Duodenal mucosa (tissue), 2 donors: ENCODE measurements around the gene DRAM2.

ENCODE experiments used
- H3K27ac ChIP-seq: one replicate; pipeline ENCODE4 v1.7.0; 2013; ENCODE audit warnings: low read depth, low read length
- H3K27me3 ChIP-seq, 2 donors: one replicate each; pipeline ENCODE4 v1.7.0; 2013; ENCODE audit warnings: low read length in 2 of 2, control low read depth in 1 of 2; ENCODE audit not compliant: insufficient read depth in 2 of 2, control insufficient read depth in 1 of 2
- H3K36me3 ChIP-seq, 2 donors: one replicate each; pipeline ENCODE4 v1.7.0; 2013; ENCODE audit warnings: low read length in 2 of 2, control low read depth in 1 of 2; ENCODE audit not compliant: insufficient read depth in 2 of 2, control insufficient read depth in 1 of 2
- H3K4me1 ChIP-seq, 2 donors: one replicate each; pipeline ENCODE4 v1.7.0; 2013; ENCODE audit warnings: low read length in 2 of 2, control low read depth in 1 of 2; ENCODE audit not compliant: insufficient read depth in 2 of 2, control insufficient read depth in 1 of 2
- H3K4me3 ChIP-seq, 2 donors: one replicate each; pipeline ENCODE4 v1.7.0; 2013; ENCODE audit warnings: low read length in 2 of 2, low read depth in 1 of 2
- H3K9ac ChIP-seq, 2 donors: one replicate each; pipeline ENCODE4 v1.7.0; 2013; ENCODE audit warnings: low read length in 2 of 2, low read depth in 1 of 2
- H3K9me3 ChIP-seq, 2 donors: one replicate each; pipeline ENCODE4 v1.7.0; 2013; ENCODE audit warnings: low read length in 2 of 2, control low read depth in 1 of 2; ENCODE audit not compliant: control insufficient read depth in 1 of 2

Gene DRAM2

GRCh38 chr1:111145542-111145941 lies 5.6 kb upstream of the DRAM2 start:
- Histone ChIP-seq H3K4me1 (peaks cover 26 to 42% of the 10 kb centered on the region in 2 donors), H3K4me3 (no peak overlapping the region), H3K9me3 (no peaks in the 10 kb centered on the region), H3K9ac (no peak overlapping the region), H3K36me3 (peaks cover 5 to 15% of the 10 kb centered on the region in 2 donors), H3K27me3 (no peaks in the 10 kb centered on the region), H3K27ac (no peak overlapping the region)

GRCh38 chr1:111142356-111142975 lies 2.6 kb upstream of the DRAM2 start:
- Histone ChIP-seq H3K36me3 (no peaks in the 10 kb centered on the region), H3K9ac (peak overlapping the region in 1 of 2 donors; percentile 66), H3K9me3 (no peaks in the 10 kb centered on the region), H3K4me1 (peaks cover 30 to 42% of the 10 kb centered on the region in 2 donors), H3K4me3 (peak overlapping the region in 1 of 2 donors; percentile 6), H3K27ac (no peak overlapping the region), H3K27me3 (no peaks in the 10 kb centered on the region)

GRCh38 chr1:111141245-111142220 lies 1.6 kb upstream of the DRAM2 start:
- H3K4me3 ChIP-seq, result peak overlapping the region; percentile 74 to 92
- no peaks in the 10 kb centered on the region for H3K9me3 ChIP-seq
- peak overlapping the region; percentile 66 to 90 for H3K9ac ChIP-seq
- no peak overlapping the region for H3K27ac ChIP-seq
- no peaks in the 10 kb centered on the region for H3K27me3 ChIP-seq
- H3K4me1 ChIP-seq, result peaks cover 30 to 37% of the 10 kb centered on the region in 2 donors
- H3K36me3 ChIP-seq, result no peaks in the 10 kb centered on the region

- no peaks in the 10 kb centered on the region for H3K27me3 ChIP-seq
- no peaks in the 10 kb centered on the region for H3K9me3 ChIP-seq
- peak overlapping the region; percentile 74 to 92 for H3K4me3 ChIP-seq
- H3K36me3 ChIP-seq, result peaks cover 2 to 6% of the 10 kb centered on the region in 2 donors
- H3K9ac ChIP-seq, result peak overlapping the region; percentile 66 to 90
- peak overlapping the region; percentile 82 for H3K27ac ChIP-seq
- H3K4me1 ChIP-seq, result peaks cover 30% of the 10 kb centered on the region in 2 donors
Measured at GRCh38 chr1:111140680-111140967, 731 bp upstream of the DRAM2 start.

GRCh38 chr1:111139324-111139955 lies 453 bp downstream of the DRAM2 start:
- H3K9me3 ChIP-seq, result no peaks in the 10 kb centered on the region
- peak overlapping the region; percentile 66 to 90 for H3K9ac ChIP-seq
- no peaks in the 10 kb centered on the region for H3K27me3 ChIP-seq
- H3K36me3 ChIP-seq, result peaks cover 11 to 12% of the 10 kb centered on the region in 2 donors
- H3K4me1 ChIP-seq, result peaks cover 26 to 30% of the 10 kb centered on the region in 2 donors
- peak overlapping the region; percentile 82 for H3K27ac ChIP-seq
- peak overlapping the region; percentile 74 to 92 for H3K4me3 ChIP-seq

- Histone ChIP-seq H3K4me1 (no peaks in the 10 kb centered on the region), H3K27me3 (no peaks in the 10 kb centered on the region), H3K36me3 (peaks cover 11 to 12% of the 10 kb centered on the region in 2 donors), H3K4me3 (no peak overlapping the region), H3K9me3 (no peaks in the 10 kb centered on the region), H3K9ac (no peak overlapping the region), H3K27ac (no peak overlapping the region)
Measured at GRCh38 chr1:111133866-111134265, 6.0 kb downstream of the DRAM2 start.

GRCh38 chr1:111131693-111132092 lies 8.2 kb downstream of the DRAM2 start:
- Histone ChIP-seq H3K27ac (no peak overlapping the region), H3K36me3 (peaks cover 13 to 16% of the 10 kb centered on the region in 2 donors), H3K9me3 (no peaks in the 10 kb centered on the region), H3K27me3 (no peaks in the 10 kb centered on the region), H3K4me3 (no peak overlapping the region), H3K4me1 (no peaks in the 10 kb centered on the region), H3K9ac (no peak overlapping the region)

- Histone ChIP-seq H3K4me3 (no peak overlapping the region), H3K9ac (no peak overlapping the region), H3K36me3 (peaks cover 5 to 8% of the 10 kb centered on the region in 2 donors), H3K9me3 (no peaks in the 10 kb centered on the region), H3K4me1 (no peaks in the 10 kb centered on the region), H3K27me3 (no peaks in the 10 kb centered on the region), H3K27ac (no peak overlapping the region)
Measured at GRCh38 chr1:111129376-111129775, 10.5 kb downstream of the DRAM2 start.

GRCh38 chr1:111127923-111128643 lies 11.8 kb downstream of the DRAM2 start:
- no peaks in the 10 kb centered on the region for H3K9me3 ChIP-seq
- peaks cover 13 to 20% of the 10 kb centered on the region in 2 donors for H3K36me3 ChIP-seq
- H3K9ac ChIP-seq, result no peak overlapping the region
- H3K4me1 ChIP-seq, result no peaks in the 10 kb centered on the region
- H3K4me3 ChIP-seq, result no peak overlapping the region
- no peaks in the 10 kb centered on the region for H3K27me3 ChIP-seq
- H3K27ac ChIP-seq, result no peak overlapping the region
